Measurements from ENCODE around the gene VWA3B. TPM values are rescaled to one million over a fixed set of nuclear protein-coding genes. Genes with fewer than 3 reads are reported as not detected.
A peak's percentile ranks its signal among the peaks of the same experiment; 100 is the strongest.

The VWA3B gene
- total RNA-seq, 2 experiments from 2014 or later = not detected

DNA sequence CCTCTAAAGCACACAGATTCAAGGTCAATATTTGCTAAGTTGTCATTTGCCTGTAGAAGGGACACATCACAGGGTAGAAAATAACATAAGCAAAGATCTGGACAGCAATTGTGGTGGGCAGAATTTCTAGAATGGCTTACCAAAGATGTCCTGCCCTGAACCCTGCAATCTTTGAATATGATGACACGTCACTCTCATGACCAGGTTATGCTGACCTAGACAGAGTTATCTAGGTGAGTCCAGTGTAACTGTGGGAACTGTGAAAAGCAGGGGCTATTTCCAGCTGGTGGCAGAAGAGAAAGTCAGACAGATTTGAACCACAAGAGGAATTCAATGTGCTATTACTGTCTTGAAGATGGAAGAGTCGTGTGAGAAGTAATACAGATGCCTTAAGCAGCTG is 147.0 kb downstream of the VWA3B start:
- H3K4me1 ChIP-seq (ENCODE audit: insufficient read depth, low read length, poor library complexity, severe bottlenecking) = no peaks in the 10 kb centered on the region
- no peaks in the 10 kb centered on the region for H3K9me2 ChIP-seq (ENCODE audit: insufficient read depth, low read length)
- no peaks in the 10 kb centered on the region for H4K20me1 ChIP-seq (ENCODE audit: insufficient read depth, low read length)
- no peak overlapping the region for H2AFZ ChIP-seq (ENCODE audit: low read length)
- ChIA-PET CTCF (ENCODE audit: unreplicated experiment) (interaction anchor here (0.6 kb wide), 1 partner anchor 527 kb away, joined by 3 read pairs; no protein-coding TSS in a partner anchor), POLR2A (no interaction called here)
- H3K27ac ChIP-seq (ENCODE audit: low read depth, low read length, poor library complexity, severe bottlenecking) = no peak overlapping the region
- H3K4me2 ChIP-seq (ENCODE audit: low read length) = no peak overlapping the region
- no peak for DNase-seq (ENCODE audit: low spot score)
- H3K79me2 ChIP-seq (ENCODE audit: insufficient read depth, low read depth, low read length) = no peaks in the 10 kb centered on the region
- BruUV-seq (replicated peaks) = no TSS peak
- H3K9me3 ChIP-seq (ENCODE audit: low read length) = no peaks in the 10 kb centered on the region
- intact Hi-C loops (cut with micrococcal nuclease; ENCODE audit: unreplicated experiment) = no loop called here
- TF ChIP-seq EZH2phosphoT487 (IDR thresholded peaks at IDR 0.05; ENCODE audit: borderline replicate concordance, low read depth, low read length) = no peak
- TF ChIP-seq, protein P1, sequence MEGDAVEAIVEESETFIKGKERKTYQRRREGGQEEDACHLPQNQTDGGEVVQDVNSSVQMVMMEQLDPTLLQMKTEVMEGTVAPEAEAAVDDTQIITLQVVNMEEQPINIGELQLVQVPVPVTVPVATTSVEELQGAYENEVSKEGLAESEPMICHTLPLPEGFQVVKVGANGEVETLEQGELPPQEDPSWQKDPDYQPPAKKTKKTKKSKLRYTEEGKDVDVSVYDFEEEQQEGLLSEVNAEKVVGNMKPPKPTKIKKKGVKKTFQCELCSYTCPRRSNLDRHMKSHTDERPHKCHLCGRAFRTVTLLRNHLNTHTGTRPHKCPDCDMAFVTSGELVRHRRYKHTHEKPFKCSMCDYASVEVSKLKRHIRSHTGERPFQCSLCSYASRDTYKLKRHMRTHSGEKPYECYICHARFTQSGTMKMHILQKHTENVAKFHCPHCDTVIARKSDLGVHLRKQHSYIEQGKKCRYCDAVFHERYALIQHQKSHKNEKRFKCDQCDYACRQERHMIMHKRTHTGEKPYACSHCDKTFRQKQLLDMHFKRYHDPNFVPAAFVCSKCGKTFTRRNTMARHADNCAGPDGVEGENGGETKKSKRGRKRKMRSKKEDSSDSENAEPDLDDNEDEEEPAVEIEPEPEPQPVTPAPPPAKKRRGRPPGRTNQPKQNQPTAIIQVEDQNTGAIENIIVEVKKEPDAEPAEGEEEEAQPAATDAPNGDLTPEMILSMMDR (conservative IDR thresholded peaks at IDR 0.05; ENCODE audit: low read length) = no peak
- no peak overlapping the region for H3K4me3 ChIP-seq (ENCODE audit: low read depth, low read length, poor library complexity, severe bottlenecking)
- no peaks in the 10 kb centered on the region for H3K36me3 ChIP-seq (ENCODE audit: insufficient read depth, low read length)

DNA sequence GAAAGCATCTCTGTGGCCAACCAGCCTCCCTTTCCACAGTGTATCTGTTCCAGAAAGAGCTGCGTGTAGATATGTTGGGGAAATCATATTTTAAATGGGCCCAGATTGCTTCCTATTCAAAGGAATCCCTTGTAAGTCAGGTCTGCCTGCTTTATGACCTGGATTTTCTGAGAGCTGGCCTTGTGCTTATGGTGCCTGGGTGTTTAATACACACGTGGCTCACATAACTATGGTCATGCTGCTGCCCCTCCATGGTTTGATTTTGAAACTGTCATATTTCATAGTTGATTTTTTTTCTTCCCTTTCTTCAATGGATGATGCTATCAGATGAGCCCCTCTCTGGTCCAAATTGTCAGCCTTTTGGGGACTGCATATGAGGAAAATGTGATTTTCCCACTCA is 147.8 kb downstream of the VWA3B start:
- POLR2A ChIA-PET = no interaction called here
- Histone ChIP-seq H3K4me3 (ENCODE audit: low read depth, low read length, poor library complexity, severe bottlenecking) (no peak overlapping the region), H4K20me1 (ENCODE audit: insufficient read depth, low read length) (no peaks in the 10 kb centered on the region), H3K4me2 (ENCODE audit: low read length) (no peak overlapping the region), H2AFZ (ENCODE audit: low read length) (no peak overlapping the region), H3K79me2 (ENCODE audit: insufficient read depth, low read depth, low read length) (no peaks in the 10 kb centered on the region), H3K9me2 (ENCODE audit: insufficient read depth, low read length) (no peaks in the 10 kb centered on the region), H3K27ac (ENCODE audit: low read depth, low read length, poor library complexity, severe bottlenecking) (no peak overlapping the region), H3K4me1 (ENCODE audit: insufficient read depth, low read length, poor library complexity, severe bottlenecking) (no peaks in the 10 kb centered on the region), H3K36me3 (ENCODE audit: insufficient read depth, low read length) (no peaks in the 10 kb centered on the region), H3K9me3 (ENCODE audit: low read length) (no peaks in the 10 kb centered on the region)
- DNase-seq (ENCODE audit: low spot score) = peak; percentile 7
- no TSS peak for BruUV-seq (replicated peaks)
- TF ChIP-seq EZH2phosphoT487 (IDR thresholded peaks at IDR 0.05; ENCODE audit: borderline replicate concordance, low read depth, low read length) = no peak
- TF ChIP-seq, protein P1 (conservative IDR thresholded peaks at IDR 0.05; ENCODE audit: low read length) = 0 out of 2 replicates have a peak, but pooled peaks have one; percentile 28
- intact Hi-C loops (cut with micrococcal nuclease; ENCODE audit: unreplicated experiment) = no loop called here
- CTCF ChIA-PET (ENCODE audit: unreplicated experiment) = no interaction called here

DNA sequence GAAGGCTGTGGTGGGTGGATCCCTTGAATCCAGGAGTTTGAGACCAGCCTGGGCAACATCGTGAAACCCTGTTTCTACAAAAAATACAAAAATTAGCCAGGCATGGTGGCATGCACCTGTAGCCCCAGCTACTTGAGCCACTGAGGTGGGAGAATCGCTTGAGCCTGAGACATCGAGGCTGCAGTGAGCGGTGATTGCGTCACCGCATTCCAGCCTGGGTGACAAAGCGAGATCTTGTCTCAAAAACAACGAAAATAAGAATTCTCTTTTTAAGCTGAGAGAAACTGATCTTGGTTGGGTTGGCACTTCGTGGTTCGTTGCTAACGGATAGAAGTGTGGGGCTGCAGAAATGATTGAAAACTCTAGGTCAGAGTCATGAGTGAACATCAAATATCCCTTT is 150.0 kb downstream of the VWA3B start:
- intact Hi-C loops (cut with micrococcal nuclease; ENCODE audit: unreplicated experiment) = no loop called here
- no peak overlapping the region for H2AFZ ChIP-seq (ENCODE audit: low read length)
- no TSS peak for BruUV-seq (replicated peaks)
- no peaks in the 10 kb centered on the region for H4K20me1 ChIP-seq (ENCODE audit: insufficient read depth, low read length)
- ChIA-PET POLR2A (no interaction called here), CTCF (ENCODE audit: unreplicated experiment) (no interaction called here)
- H3K4me3 ChIP-seq (ENCODE audit: low read depth, low read length, poor library complexity, severe bottlenecking) = no peak overlapping the region
- H3K4me1 ChIP-seq (ENCODE audit: insufficient read depth, low read length, poor library complexity, severe bottlenecking) = no peaks in the 10 kb centered on the region
- H3K36me3 ChIP-seq (ENCODE audit: insufficient read depth, low read length) = no peaks in the 10 kb centered on the region
- no peaks in the 10 kb centered on the region for H3K79me2 ChIP-seq (ENCODE audit: insufficient read depth, low read depth, low read length)
- no peak overlapping the region for H3K4me2 ChIP-seq (ENCODE audit: low read length)
- no peaks in the 10 kb centered on the region for H3K9me3 ChIP-seq (ENCODE audit: low read length)
- no peaks in the 10 kb centered on the region for H3K9me2 ChIP-seq (ENCODE audit: insufficient read depth, low read length)
- no peak overlapping the region for H3K27ac ChIP-seq (ENCODE audit: low read depth, low read length, poor library complexity, severe bottlenecking)
- DNase-seq (ENCODE audit: low spot score) = no peak
- no peak for TF ChIP-seq EZH2phosphoT487 (IDR thresholded peaks at IDR 0.05; ENCODE audit: borderline replicate concordance, low read depth, low read length)
- TF ChIP-seq, protein P1 (conservative IDR thresholded peaks at IDR 0.05; ENCODE audit: low read length) = no peak
